CD4-positive, alpha-beta T cell treated with Interleukin-4 for 4 hours (primary cell): ENCODE data around the gene KRT82.
A peak's percentile ranks its signal among the peaks of the same experiment; 100 is the strongest.

ENCODE experiments used
- DNase-seq: peaks from one replicate; pipeline ENCODE4 v3.0.0-alpha.2; 2020

The KRT82 gene

DNA sequence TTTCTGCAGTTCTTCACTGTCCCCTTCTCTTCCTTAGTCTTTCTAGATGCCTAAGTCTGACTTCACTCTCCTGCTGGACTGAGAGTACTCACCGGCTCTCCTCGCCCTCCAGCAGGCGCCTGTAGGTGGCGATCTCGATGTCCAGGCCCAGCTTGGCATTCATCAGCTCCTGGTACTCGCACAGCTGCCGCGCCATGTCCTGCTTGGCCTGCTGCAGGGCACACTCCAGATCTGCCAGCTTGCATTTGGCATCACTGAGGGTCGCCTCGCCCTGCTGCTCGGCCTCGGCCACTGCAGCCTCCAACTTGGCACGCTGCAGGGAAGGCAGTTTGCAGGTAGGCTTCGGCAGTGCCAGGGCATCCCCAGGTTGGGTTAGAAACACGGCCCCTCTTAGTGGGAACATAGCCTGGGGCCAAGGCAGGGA, 25.9 kb downstream of the KRT82 start:
- no peak for DNase-seq

DNA sequence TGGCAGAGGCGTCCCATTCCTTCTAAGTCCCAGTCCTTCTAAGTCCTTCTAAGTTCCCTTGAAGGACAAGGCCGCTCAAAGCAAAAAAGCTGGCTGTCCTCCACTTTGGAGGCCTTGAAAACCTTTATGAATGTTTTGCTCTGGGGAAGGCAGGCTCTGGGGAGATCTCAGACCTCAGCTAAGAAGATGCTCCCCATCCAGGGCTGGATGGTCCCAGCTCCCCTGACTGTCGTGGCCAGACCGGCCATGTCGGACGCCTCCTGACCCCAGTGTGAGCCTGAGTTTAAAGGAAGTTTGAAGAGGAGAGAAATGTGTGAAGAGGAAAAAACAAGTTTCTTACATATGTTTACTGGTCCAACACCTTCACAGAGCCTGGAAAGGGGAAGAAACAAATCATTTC, 26.6 kb downstream of the KRT82 start:
- no peak for DNase-seq

GRCh38 chr12:52378091-52378490, 28.0 kb downstream of the KRT82 start:
- DNase-seq = no peak

DNA sequence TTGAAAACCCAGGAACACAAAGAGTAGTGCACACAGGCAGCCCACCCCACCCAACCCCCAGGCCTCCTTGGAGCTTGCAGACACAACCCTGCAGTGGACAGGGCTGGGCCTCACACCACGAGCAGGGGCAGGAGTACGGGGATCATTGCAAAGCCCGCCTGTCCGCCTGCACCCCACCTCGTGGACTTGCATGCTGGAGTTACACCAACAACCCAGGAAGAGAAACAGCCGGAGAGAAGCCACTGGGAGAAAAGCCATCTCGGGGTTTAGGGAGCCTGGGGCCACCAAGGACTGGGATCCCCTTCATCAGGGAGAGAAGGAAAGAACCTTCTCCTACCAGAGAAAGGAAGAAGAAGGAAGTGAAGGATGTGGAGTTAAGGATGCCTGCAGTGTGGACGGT, 28.9 kb downstream of the KRT82 start:
- no peak for DNase-seq

GRCh38 chr12:52372216-52373154, 33.6 kb downstream of the KRT82 start:
- peak; percentile 44 for DNase-seq

- no peak for DNase-seq
Observed at GRCh38 chr12:52371716-52372115, 34.4 kb downstream of the KRT82 start.

DNA sequence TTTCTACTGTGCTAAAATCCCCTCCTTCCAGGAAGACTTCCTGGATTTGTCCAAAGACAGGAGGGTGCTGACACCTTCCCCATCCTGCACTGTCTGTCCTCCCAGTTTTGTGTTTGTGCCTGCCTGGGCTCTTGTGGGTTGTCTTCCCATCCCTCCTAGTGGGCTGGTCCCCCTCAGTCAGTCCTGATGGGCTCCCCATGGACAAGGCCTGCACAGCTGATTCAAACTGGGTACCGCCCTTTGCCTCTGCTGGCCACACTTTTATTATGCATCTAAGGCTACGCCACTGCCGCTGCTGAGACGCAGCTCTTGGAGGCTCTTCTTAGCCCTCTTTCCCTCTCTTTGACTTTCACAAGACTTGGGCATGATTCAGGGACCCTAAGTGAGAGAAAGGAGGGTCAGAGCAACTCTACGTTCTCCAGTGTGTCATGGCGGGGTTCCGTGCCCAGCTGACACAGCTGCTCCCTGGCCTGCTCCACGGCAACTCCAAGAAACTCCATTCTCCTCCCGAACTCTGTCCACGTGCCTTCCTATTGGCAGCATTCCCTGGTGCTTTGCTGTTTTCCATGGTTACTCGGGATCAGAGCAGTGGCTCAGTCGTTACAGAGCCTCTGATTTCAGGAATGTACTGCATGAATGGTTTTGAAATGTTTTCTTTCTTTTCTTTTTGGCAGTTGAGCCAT, 35.1 kb downstream of the KRT82 start:
- no peak for DNase-seq

GRCh38 chr12:52369809-52370208, 36.3 kb downstream of the KRT82 start:
- no peak for DNase-seq

GRCh38 chr12:52369211-52369610, 36.9 kb downstream of the KRT82 start:
- no peak for DNase-seq

DNA sequence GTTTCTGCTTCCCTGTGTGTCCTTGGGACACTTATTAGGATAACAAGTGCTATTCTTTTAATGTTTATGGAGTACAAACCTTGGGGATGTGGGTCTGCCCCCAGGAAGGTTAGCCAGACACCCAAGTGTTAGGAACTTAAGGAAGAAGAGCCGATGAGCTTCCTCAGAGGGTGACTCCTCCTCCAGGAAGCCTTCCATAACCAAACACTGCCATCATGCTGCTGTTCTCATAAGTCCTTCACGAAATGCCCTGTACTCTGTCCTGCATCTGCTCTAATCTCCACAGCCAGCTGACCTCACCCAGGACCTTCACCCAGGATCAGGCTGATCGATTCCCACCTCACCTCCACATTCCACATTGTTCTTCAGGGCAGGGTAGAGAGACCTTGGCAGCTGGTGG, 37.6 kb downstream of the KRT82 start:
- DNase-seq = no peak

DNA sequence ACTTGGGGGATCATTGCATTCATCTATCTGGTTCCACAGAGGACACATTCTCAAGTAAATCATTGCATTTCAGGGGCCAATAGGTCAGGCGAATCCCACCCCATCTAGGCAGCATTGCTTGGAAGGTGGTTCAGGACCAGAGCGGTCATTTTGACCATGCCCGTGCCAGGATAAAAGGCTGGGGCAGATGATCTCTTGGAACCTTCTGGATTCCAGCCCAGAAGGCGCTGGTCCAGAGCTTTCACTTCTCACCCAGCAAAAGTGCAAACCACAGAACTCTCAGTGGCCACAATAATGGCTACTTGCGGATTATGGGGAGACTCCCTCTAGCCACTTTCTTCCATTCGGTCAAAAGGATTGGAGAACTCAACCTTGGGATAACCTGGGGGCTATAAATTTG, 38.3 kb downstream of the KRT82 start:
- no peak for DNase-seq

GRCh38 chr12:52366738-52367485, 39.2 kb downstream of the KRT82 start, which contains the start of gene KRT85:
TSS of gene KRT85 (minus strand) at chr12:52367481. CDS start at chr12:52367405, 76 bp downstream.
- DNase-seq = no peak

DNA sequence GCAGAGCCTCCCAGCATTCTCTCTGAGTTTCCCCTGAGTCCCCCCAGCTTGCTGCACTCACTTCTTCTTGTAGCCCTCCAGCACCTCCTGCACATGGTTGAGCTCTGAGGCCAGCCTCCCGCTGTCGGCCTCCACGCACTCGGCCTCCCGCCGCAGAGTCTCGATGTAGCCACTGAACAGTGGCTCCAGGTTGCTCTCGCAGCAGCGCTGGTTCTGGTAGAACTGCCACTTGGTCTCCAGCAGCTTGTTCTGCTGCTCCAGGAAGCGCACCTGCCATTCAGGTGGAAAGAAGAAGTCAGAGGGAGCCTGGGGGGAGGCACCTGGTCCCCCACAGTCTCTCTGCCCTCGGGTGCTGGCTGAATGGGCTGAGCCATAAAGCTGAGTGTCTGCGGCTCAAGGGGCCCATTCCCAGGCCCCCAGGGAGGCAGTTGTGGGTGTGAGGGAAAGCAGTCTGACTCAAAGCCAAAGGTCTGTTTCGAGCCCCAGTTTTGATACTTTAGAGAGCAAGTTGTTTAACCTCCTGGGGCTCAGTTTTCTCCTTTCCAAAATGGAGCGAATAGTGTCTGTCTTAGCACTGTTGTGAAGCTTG, 41.1 kb downstream of the KRT82 start:
- no peak for DNase-seq

DNA sequence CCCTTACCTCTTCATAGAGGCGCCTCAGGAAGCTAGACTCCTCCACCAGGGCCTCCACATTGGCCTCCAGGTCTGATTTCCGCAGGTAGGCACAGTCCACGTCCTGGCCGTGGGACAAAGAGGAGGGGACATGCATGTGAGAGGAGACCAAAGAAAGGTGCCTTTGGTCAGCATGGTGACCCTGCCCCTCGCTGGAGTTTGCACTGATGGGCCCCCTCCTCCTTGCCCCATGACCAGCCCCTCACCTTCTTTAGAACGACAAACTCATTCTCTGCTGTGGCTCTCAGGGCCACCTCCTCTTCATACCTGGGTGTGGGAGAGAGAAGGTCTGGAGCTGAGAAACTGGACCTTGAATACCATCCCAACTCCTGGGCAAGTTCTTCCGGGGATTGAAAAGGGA, 42.1 kb downstream of the KRT82 start:
- DNase-seq = no peak

DNA sequence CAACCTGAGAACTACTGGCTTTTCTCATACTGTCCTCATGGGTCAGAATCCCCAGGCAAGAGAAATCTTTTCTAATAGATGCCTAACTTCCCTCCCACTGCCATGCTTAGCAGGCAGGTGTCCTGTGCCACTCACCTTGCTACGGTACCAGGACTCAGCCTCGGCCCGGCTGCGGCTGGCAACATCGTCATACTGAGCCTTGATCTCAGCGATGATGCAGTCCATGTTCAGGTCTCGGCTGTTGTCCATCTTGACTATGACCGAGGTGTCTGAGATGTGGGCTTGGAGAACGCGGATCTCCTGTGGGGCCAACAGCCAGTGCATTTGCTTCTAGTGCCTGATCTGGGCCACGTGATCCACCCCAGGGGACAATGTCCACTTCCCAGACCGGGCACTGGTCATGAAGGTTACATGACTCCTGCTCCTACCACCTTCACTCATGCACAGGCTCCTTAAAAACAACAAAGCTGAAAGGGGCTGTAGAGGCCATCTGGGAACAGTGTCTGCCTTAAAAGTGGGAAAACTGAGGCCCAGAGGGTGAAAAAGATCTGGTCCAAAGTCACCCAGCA, 42.9 kb downstream of the KRT82 start:
- DNase-seq = no peak

DNA sequence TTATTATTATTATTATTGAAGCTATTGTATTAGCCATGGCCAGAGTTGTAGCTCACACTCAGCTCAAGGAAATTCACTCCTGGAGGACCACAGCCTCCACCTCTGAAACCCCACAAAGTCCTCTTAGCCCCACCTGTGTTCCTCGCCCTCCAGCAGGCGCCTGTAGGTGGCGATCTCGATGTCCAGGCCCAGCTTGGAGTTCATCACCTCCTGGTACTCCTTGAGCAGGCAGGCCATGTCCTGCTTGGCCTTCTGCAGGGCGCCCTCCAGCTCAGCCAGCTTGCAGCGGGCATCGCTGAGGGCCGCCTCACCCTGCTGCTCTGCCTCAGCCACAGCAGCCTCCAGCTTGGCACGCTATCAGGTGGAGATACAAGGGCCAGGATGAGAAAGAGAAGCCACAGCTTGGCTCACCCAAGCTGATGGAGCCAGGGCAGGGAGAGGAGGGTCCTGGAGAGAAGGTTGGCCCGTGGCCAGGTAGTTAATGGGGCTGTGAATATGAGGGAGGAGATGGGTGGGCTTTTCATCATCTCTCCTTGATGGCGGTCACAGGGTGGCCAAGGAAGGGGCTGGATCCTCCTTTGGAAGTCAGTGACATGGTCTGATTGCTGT, 43.9 kb downstream of the KRT82 start:
- DNase-seq = no peak

DNA sequence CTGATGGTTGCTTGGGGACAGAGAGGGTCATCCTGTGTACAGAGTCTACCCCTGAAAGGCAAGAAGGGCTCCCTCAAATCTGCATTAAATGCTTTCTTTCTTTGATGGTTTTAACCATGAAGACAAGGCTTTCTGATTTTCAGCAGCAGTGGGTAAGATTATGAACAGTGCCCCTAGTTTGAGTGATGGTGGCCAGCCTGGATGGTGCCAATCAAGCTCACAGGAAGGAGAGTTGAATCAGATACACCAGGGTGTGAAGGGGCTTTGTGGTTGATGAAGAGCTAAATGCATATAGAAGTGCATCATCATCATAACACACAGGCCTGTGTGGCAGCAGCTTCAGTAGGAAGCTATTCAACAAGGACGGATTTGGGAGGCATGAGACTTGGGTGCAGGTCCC, 44.6 kb downstream of the KRT82 start:
- no peak for DNase-seq

- no peak for DNase-seq
Observed at GRCh38 chr12:52360663-52361271, 45.4 kb downstream of the KRT82 start.

- no peak for DNase-seq
Observed at GRCh38 chr12:52360106-52360662, 46.0 kb downstream of the KRT82 start.

GRCh38 chr12:52359621-52360061, 46.5 kb downstream of the KRT82 start:
- no peak for DNase-seq
